Nasal cavity respiratory epithelium epithelial cell of viscerocranial mucosa (primary cell): ENCODE data around the gene RUNX1. TPM values are rescaled to one million over a fixed set of nuclear protein-coding genes. Genes with fewer than 3 reads are reported as not detected.

Experiments used
- total RNA-seq: library from RNA; depleted of rRNA; stranded (reverse); fragments of >200 nt; gene quantifications from 2 replicates; pipeline ENCODE4 v1.2.3, GENCODE V29; 2014

The RUNX1 gene
- total RNA-seq = 10.3 and 39.9 TPM in 2 replicates

GRCh38 chr21:35048706-35049617 lies at the start of gene RUNX1:
TSS of gene RUNX1 (minus strand) at chr21:35049302.

